ENCODE measurements around the gene RAD17. TPM values are rescaled to one million over a fixed set of nuclear protein-coding genes. Genes with fewer than 3 reads are reported as not detected.

Gene RAD17
- total and polyA plus RNA-seq, 2 experiments from 2014 or later: 29.0 to 38.8 TPM

DNA sequence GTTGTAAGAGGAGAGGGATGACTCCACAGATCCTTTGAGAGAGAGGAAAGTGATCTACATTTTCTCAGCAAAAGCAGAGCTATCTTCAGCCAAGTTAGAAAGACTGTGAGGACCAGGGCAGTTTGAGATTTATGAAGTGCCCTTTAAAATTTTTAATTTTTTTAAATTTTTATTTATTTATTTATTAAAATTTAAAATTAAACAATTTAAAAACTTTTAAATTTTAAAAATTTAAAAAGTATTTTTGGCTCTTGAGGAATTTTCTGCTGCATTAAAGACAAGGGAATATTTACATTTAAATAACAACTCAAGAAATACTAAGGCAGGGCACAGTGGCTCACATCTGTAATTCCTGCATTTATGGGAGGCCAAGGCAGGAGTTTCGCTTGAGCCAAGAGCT is 92.6 kb downstream of the RAD17 start:
- H3K9me3 Mint-ChIP-seq: peaks cover 3% of the 10 kb centered on the region; the same call in 2 of the 3 replicates
- Histone ChIP-seq H4K20me1 (replicated peaks; ENCODE audit: insufficient read depth) (no peaks in the 10 kb centered on the region), H3K4me2 (no peak overlapping the region), H3K9me2 (ENCODE audit: insufficient read depth) (no peaks in the 10 kb centered on the region), H3K36me3 (ENCODE audit: insufficient read depth) (no peaks in the 10 kb centered on the region), H3K27me3 (ENCODE audit: insufficient read depth) (no peaks in the 10 kb centered on the region), H3F3A (replicated peaks; ENCODE audit: low read depth) (no peaks in the 10 kb centered on the region), H2AFZ (no peak overlapping the region), H3K4me1 (ENCODE audit: insufficient read depth) (no peaks in the 10 kb centered on the region), H3K4me3 (no peak overlapping the region), H3K79me2 (replicated peaks; ENCODE audit: insufficient read depth) (no peaks in the 10 kb centered on the region), H3K27ac (ENCODE audit: low read depth) (no peak overlapping the region)
- no peak overlapping the region for H3K27ac Mint-ChIP-seq
- H3K4me1 Mint-ChIP-seq: no peaks in the 10 kb centered on the region
- TF ChIP-seq ZNF114 (CRISPR knock-in tag; IDR thresholded peaks at IDR 0.05) (no peak), NANOG (IDR thresholded peaks at IDR 0.05; ENCODE audit: borderline replicate concordance) (no peak), CREB1 (CRISPR knock-in tag; IDR thresholded peaks at IDR 0.05; ENCODE audit: low read depth) (no peak), STAT1 (IDR thresholded peaks at IDR 0.05; ENCODE audit: unreplicated experiment) (no peak), EZH2 (IDR thresholded peaks at IDR 0.05; ENCODE audit: low read depth, unreplicated experiment) (no peak)
- TF ChIP-seq, protein P1, sequence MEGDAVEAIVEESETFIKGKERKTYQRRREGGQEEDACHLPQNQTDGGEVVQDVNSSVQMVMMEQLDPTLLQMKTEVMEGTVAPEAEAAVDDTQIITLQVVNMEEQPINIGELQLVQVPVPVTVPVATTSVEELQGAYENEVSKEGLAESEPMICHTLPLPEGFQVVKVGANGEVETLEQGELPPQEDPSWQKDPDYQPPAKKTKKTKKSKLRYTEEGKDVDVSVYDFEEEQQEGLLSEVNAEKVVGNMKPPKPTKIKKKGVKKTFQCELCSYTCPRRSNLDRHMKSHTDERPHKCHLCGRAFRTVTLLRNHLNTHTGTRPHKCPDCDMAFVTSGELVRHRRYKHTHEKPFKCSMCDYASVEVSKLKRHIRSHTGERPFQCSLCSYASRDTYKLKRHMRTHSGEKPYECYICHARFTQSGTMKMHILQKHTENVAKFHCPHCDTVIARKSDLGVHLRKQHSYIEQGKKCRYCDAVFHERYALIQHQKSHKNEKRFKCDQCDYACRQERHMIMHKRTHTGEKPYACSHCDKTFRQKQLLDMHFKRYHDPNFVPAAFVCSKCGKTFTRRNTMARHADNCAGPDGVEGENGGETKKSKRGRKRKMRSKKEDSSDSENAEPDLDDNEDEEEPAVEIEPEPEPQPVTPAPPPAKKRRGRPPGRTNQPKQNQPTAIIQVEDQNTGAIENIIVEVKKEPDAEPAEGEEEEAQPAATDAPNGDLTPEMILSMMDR (conservative IDR thresholded peaks at IDR 0.05; ENCODE audit: low read depth in 2 of 2): no peak
- TF ChIP-seq, protein P2, sequence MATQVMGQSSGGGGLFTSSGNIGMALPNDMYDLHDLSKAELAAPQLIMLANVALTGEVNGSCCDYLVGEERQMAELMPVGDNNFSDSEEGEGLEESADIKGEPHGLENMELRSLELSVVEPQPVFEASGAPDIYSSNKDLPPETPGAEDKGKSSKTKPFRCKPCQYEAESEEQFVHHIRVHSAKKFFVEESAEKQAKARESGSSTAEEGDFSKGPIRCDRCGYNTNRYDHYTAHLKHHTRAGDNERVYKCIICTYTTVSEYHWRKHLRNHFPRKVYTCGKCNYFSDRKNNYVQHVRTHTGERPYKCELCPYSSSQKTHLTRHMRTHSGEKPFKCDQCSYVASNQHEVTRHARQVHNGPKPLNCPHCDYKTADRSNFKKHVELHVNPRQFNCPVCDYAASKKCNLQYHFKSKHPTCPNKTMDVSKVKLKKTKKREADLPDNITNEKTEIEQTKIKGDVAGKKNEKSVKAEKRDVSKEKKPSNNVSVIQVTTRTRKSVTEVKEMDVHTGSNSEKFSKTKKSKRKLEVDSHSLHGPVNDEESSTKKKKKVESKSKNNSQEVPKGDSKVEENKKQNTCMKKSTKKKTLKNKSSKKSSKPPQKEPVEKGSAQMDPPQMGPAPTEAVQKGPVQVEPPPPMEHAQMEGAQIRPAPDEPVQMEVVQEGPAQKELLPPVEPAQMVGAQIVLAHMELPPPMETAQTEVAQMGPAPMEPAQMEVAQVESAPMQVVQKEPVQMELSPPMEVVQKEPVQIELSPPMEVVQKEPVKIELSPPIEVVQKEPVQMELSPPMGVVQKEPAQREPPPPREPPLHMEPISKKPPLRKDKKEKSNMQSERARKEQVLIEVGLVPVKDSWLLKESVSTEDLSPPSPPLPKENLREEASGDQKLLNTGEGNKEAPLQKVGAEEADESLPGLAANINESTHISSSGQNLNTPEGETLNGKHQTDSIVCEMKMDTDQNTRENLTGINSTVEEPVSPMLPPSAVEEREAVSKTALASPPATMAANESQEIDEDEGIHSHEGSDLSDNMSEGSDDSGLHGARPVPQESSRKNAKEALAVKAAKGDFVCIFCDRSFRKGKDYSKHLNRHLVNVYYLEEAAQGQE (IDR thresholded peaks at IDR 0.05; ENCODE audit: unreplicated experiment): no peak
- TF ChIP-seq, protein P3, sequence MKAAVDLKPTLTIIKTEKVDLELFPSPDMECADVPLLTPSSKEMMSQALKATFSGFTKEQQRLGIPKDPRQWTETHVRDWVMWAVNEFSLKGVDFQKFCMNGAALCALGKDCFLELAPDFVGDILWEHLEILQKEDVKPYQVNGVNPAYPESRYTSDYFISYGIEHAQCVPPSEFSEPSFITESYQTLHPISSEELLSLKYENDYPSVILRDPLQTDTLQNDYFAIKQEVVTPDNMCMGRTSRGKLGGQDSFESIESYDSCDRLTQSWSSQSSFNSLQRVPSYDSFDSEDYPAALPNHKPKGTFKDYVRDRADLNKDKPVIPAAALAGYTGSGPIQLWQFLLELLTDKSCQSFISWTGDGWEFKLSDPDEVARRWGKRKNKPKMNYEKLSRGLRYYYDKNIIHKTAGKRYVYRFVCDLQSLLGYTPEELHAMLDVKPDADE (IDR thresholded peaks at IDR 0.05): no peak
- DNase-seq (ENCODE audit: low spot score) (no peak), ATAC-seq (no peak)
- no peaks in the 10 kb centered on the region for H3K36me3 Mint-ChIP-seq (ENCODE audit: low read depth)
- peaks cover 2% of the 10 kb centered on the region for H3K27me3 Mint-ChIP-seq (ENCODE audit: insufficient read depth, low read depth, poor library complexity)
- no peak overlapping the region for H3K4me3 Mint-ChIP-seq

Other genes with a start within 250 kb of the RAD17 start
- 273 and 276 TPM in 2 replicates for gene CCNB1, start 202.7 kb upstream of the RAD17 start, total RNA-seq (2014; rRNA removed; shearing (Covaris generic))
- gene CCNB1, start 202.7 kb upstream of the RAD17 start, polyA plus RNA-seq (2016; fragmentation: Nextera tagmentation; extraction: Ambion mirVana): 400 and 411 TPM in 2 replicates
- gene CENPH, start 180.2 kb upstream of the RAD17 start, total RNA-seq (2014; rRNA removed; shearing (Covaris generic)): 95.1 and 99.4 TPM in 2 replicates
- gene CENPH, start 180.2 kb upstream of the RAD17 start, polyA plus RNA-seq (2016; fragmentation: Nextera tagmentation; extraction: Ambion mirVana): 102 and 107 TPM in 2 replicates
- gene CDK7, start 134.9 kb upstream of the RAD17 start, total RNA-seq (2014; rRNA removed; shearing (Covaris generic)): 80.7 and 81.1 TPM in 2 replicates
- gene CDK7, start 134.9 kb upstream of the RAD17 start, polyA plus RNA-seq (2016; fragmentation: Nextera tagmentation; extraction: Ambion mirVana): 69.4 and 78.4 TPM in 2 replicates
- 1.5 and 1.6 TPM in 2 replicates for gene CCDC125, start 37.0 kb upstream of the RAD17 start, total RNA-seq (2014; rRNA removed; shearing (Covaris generic))
- 3.4 TPM in 2 replicates for gene CCDC125, start 37.0 kb upstream of the RAD17 start, polyA plus RNA-seq (2016; fragmentation: Nextera tagmentation; extraction: Ambion mirVana)
- gene AK6, start 298 bp upstream of the RAD17 start, total RNA-seq (2014; rRNA removed; shearing (Covaris generic)): 37.3 and 62.5 TPM in 2 replicates
- 232 and 260 TPM in 2 replicates for gene AK6, start 298 bp upstream of the RAD17 start, polyA plus RNA-seq (2016; fragmentation: Nextera tagmentation; extraction: Ambion mirVana)
- 65.1 and 77.1 TPM in 2 replicates for gene TAF9, start 298 bp upstream of the RAD17 start, total RNA-seq (2014; rRNA removed; shearing (Covaris generic))
- 121 and 146 TPM in 2 replicates for gene TAF9, start 298 bp upstream of the RAD17 start, polyA plus RNA-seq (2016; fragmentation: Nextera tagmentation; extraction: Ambion mirVana)
- gene MARVELD2, start 45.3 kb downstream of the RAD17 start, total RNA-seq (2014; rRNA removed; shearing (Covaris generic)): 24.1 and 24.8 TPM in 2 replicates
- 9.0 and 10.0 TPM in 2 replicates for gene MARVELD2, start 45.3 kb downstream of the RAD17 start, polyA plus RNA-seq (2016; fragmentation: Nextera tagmentation; extraction: Ambion mirVana)
- gene OCLN, start 123.0 kb downstream of the RAD17 start, total RNA-seq (2014; rRNA removed; shearing (Covaris generic)): 61.6 and 79.7 TPM in 2 replicates
- gene OCLN, start 123.0 kb downstream of the RAD17 start, polyA plus RNA-seq (2016; fragmentation: Nextera tagmentation; extraction: Ambion mirVana): 10.9 and 14.3 TPM in 2 replicates
- 61.6 and 67.7 TPM in 2 replicates for gene GTF2H2C, start 190.4 kb downstream of the RAD17 start, total RNA-seq (2014; rRNA removed; shearing (Covaris generic))
- gene GTF2H2C, start 190.4 kb downstream of the RAD17 start, polyA plus RNA-seq (2016; fragmentation: Nextera tagmentation; extraction: Ambion mirVana): 50.9 and 52.2 TPM in 2 replicates